GM21619 (cell line): Measurements from ENCODE around the gene LGALS16.
"Not testable (repeated sequence)": the region's sequence is repeated elsewhere in the genome, so short reads cannot be mapped to it uniquely, and the experiment has no call there.

Experiments
- ATAC-seq: cut with Tn5 transposase; IDR thresholded peaks from one replicate; pipeline ENCODE4 v1.9.1; 2021; ENCODE audit not compliant: unreplicated experiment

The LGALS16 gene

GRCh38 chr19:39655613-39656012 lies at the start of gene LGALS16:
Gene LGALS16 (plus strand): TSS chr19:39655913. CDS start chr19:39655962, 49 bp downstream.
- no peak for ATAC-seq

DNA sequence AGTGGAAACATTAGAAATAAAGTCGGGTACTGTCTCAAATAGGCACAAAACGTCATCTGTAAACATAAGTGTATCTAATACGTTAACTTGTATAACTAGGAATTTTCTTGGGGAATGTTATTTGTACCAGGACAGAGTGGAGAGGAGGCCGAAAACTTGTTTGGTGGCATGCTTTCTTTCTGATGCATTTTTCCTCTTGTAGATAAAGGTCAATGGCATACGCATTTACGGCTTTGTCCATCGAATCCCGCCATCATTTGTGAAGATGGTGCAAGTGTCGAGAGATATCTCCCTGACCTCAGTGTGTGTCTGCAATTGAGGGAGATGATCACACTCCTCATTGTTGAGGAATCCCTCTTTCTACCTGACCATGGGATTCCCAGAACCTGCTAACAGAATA lies 48.7 kb upstream of the LGALS16 start:
- no peak for ATAC-seq

- no peak for ATAC-seq
Observed at GRCh38 chr19:39607561-39607960, 48.2 kb upstream of the LGALS16 start.

DNA sequence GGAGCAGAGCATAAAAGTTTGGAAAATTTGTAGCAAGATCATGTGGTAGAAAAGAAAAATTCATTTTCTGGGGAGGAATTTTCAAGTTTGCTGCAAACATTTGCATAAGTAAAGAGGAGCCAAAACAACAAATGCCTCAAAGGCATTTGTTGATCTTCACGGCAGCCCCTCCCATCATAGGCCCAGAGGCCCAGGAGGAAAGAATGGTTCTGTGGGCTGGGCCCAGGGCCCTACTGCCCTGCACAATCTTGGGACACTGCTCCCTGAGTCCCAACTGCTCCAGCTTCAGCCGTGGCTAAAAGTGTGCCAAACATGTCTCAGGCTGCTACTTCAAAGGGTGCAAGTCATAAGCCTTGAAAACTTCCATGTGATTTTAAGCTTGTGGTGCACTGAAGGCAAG lies 42.1 kb upstream of the LGALS16 start:
- no peak for ATAC-seq

- ATAC-seq: no peak
Observed at GRCh38 chr19:39617745-39618144, 38.0 kb upstream of the LGALS16 start.

- no peak for ATAC-seq
Observed at GRCh38 chr19:39623946-39624345, 31.8 kb upstream of the LGALS16 start.

DNA sequence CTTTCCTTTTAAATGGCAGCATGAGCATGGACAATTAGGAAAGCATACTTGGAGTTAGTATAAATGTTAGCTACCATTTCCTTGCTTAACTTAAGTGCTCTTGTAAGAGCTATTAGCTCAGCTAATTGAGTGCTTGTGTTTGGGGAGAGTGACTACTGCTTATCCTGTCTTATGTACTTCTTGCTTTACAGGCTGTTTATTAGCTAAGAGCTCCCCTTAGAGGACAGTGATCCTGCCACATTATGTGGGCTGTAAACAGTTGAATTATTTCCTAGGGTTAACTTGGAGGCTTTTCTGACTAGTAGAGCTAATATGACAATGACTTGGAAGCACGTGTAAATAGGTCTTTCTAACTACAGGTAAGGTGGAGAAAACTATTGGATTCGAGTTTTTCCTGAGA lies 28.1 kb upstream of the LGALS16 start:
- not testable (repeated sequence) for ATAC-seq

DNA sequence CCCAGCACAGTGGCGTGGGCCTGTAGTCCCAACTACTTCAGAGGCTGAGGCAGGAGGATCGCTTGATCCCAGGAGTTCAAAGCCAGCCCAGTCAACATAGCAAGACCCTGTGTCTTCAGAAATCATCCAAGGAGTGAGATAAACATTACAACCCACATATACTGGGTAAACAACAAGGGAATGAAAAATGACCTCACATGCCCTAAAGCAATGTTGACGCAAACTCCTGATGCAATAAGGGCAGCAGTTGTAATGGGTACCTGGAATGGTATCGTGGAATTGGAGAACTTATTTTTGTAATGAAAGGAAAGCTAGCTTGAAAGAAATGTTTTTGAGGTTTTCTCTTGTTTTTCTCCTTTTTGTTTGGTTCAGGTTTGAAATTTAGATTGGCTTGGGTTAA lies 24.5 kb upstream of the LGALS16 start:
- no peak for ATAC-seq

GRCh38 chr19:39631626-39632025 lies 24.1 kb upstream of the LGALS16 start:
- no peak for ATAC-seq

GRCh38 chr19:39637891-39638290 lies 17.8 kb upstream of the LGALS16 start:
- ATAC-seq: no peak

DNA sequence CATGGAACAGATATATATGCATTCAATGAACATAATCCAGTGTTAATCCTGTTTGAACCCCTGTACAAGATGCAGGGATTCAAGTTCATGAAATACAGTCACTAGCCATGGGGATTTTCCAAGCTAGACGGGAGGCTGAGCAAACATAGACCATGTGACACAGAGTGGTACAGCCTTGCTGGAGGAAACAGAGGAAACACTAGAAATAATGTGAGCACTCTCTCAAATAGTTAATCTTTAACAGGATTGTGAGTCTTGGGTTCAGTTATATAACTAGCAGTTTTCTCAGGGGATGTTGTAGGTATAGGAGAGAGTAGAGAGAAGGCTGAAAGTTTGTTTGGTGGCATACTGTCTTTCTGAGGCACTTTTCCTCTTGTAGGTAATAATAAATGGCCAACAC lies 13.9 kb upstream of the LGALS16 start:
- ATAC-seq: no peak

DNA sequence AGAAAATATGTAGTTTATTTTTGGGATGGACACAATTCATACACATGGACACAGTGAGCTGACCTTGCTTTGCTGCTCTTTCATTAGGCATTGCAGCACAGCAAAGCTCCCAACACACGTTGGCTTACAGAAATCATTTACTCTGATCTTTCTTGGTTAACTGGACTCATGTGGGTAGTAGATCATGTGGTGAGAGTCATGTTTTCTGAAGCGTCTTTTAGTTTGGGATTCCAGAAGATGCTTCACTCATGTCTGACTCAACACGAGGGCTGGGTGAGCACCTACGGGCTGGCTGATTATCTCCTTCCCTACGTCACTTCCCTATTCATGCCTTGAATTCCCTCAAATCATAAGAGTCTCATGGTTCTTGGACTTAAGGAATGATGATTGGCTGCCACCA lies 12.1 kb upstream of the LGALS16 start:
- no peak for ATAC-seq

- no peak for ATAC-seq
Observed at GRCh38 chr19:39645800-39646411, 9.8 kb upstream of the LGALS16 start.

GRCh38 chr19:39647918-39648317 lies 7.8 kb upstream of the LGALS16 start:
- ATAC-seq: no peak

DNA sequence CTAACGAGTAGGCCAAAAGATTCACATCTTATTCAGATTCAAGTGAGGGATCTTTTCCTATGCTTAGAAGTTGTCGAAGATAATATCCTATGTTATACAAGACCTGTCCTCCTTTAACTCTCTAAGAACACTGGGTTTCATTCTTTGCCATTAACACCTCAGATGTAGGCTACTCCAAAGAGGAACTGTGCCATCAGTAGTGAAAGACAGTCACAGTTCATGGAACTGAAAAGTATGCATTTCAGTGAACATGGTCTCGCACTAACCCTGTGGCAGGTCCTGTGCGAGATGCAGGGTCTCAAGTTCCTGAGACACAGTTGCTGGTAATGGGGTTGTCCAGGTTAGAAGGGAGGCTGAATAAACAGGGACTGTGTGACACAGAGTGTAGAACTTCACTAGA lies 4.1 kb downstream of the LGALS16 start:
- ATAC-seq: no peak

DNA sequence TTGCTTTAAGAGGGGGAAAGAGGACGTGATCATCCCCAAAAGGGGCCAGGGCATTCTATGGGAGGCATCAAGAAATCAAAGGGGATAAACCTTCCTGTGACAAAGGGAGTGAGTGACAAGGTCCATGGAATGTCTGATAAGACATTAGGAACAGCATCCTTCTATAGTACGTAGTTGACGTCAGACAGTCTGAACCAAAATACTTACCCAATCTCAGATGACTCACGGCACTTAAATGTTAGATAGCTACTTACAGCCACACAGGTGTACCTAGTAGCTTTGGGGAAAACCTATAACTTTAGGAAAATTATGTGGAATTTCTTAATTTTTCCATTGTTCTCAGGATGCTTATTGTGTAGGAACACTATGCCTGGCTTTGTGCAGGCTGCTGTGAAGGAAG lies 4.9 kb downstream of the LGALS16 start:
- no peak for ATAC-seq

DNA sequence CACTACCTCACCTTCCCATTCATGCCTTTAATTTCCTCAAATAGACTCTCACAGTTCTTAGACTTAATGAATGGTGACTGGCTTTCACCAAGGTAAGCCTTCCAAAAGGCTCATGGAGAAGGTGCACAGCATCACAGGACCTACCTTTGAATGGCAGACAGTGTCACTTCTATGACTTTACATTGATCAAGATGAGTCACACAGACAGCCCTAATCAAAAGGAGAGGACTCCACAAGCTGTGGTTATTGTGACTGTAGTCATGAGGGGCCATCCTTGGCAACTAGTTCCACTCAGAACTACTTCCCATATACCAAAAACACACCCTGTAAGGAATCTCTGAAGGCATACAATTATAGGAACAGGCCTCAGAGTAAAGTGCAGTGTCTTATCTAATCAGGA lies 5.9 kb downstream of the LGALS16 start:
- no peak for ATAC-seq

- not testable (repeated sequence) for ATAC-seq
Observed at GRCh38 chr19:39669860-39670259, 14.1 kb downstream of the LGALS16 start.

- ATAC-seq: no peak
Observed at GRCh38 chr19:39670998-39671397, 15.3 kb downstream of the LGALS16 start.

DNA sequence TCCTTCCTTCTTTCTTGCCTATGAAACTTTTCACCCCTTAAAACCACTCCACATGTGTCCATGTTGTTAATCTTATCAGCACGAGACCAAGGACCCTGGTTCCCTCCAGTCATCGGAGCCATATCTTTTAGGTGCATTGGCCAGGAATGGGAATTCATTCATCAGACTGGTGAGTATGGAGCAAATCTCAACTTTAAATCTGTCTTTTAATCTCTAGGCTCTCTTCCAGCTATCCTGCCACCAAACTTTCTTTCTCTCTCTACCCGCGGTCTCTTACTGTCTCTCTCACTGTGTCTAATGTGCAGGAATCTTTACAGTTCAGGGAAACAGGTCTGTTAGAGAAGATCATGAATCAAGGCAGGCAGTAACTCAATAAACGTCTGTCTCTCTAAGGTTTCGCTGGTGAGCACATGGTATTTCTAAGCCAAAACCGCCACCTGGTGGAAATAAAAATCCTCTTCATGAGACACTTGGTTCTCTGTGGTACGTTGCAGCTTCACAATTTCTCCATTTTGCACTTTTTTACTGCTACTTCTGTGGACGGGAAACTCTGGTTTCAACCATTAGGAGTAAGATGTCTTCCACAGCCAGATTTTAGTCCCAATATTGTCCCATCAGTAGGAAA lies 16.1 kb downstream of the LGALS16 start:
- ATAC-seq: no peak

DNA sequence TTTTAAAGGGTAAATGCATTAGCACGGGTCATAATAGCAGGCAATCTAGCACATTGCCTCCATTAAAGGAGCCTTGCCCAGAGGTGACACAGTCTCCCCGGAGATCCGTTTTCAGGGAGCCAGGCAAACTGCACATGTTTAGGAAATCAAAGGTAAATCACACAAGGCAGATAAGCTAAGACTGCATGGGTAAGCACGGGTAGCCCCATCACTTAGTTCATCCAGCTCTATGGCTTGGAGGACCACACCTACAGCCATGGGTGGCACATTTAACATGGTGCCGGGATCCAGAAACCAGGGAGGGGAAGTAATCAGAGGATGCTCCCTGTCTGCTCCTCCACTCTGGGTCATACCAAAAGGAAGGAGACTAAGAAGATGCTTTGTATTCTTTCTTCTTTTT lies 16.8 kb downstream of the LGALS16 start:
- no peak for ATAC-seq

GRCh38 chr19:39673862-39674261 lies 18.1 kb downstream of the LGALS16 start:
- ATAC-seq: not testable (repeated sequence)

GRCh38 chr19:39676004-39676403 lies 20.3 kb downstream of the LGALS16 start:
- ATAC-seq: no peak
